IMR-90 (cell line): ENCODE measurements around the gene HSPB9. TPM values are rescaled to one million over a fixed set of nuclear protein-coding genes. Genes with fewer than 3 reads are reported as not detected.

Source experiments
- ATAC-seq: fragments of 200-7000 bp; cut with Tn5 transposase; 2 replicates; pipeline ENCODE4 v1.9.1; 2020; ENCODE audit warnings: low read depth, mild to moderate bottlenecking, moderate library complexity
- BruUV-seq: library from RNA; stranded (reverse); fragments of 400-500 nt; replicated peaks from 2 replicates; lab custom pipeline; 2021; lab: Mats Ljungman, UMichigan
- CTCF ChIA-PET: fragments of 300-600 bp; formaldehyde crosslinking; extraction: SDS; loops from one replicate; lab custom pipeline; 2021; ENCODE audit warnings: antibody characterized with exemption; lab: Yijun Ruan, JAX
- POLR2A ChIA-PET: fragments of 300-600 bp; sonication (Branson Sonifier 250); formaldehyde crosslinking; loops from one replicate; lab custom pipeline; 2022; ENCODE audit warnings: antibody characterized with exemption; ENCODE audit not compliant: unreplicated experiment; lab: Charles Lee
- DNase-seq: peaks from one replicate; pipeline ENCODE4 v3.0.0; 2013
- H2AFZ ChIP-seq: replicated peaks from 2 replicates; pipeline ENCODE3; 2013; ENCODE audit warnings: low read length, mild to moderate bottlenecking; ENCODE audit not compliant: poor library complexity
- H2AK5ac ChIP-seq: 2 replicates; pipeline ENCODE4 v1.6.1; 2013; ENCODE audit warnings: low read depth, low read length, inconsistent platforms
- H2AK9ac ChIP-seq: replicated peaks from 2 replicates; pipeline ENCODE3; 2013; ENCODE audit warnings: mild to moderate bottlenecking, low read depth, low read length, moderate library complexity; ENCODE audit not compliant: poor library complexity
- H2BK120ac ChIP-seq: 2 replicates; pipeline ENCODE4 v1.6.1; 2013; ENCODE audit warnings: low read depth, low read length, inconsistent platforms
- H2BK15ac ChIP-seq: 3 replicates; pipeline ENCODE4 v1.6.1; 2013; ENCODE audit warnings: low read depth, low read length, inconsistent platforms
- H2BK20ac ChIP-seq: 2 replicates; pipeline ENCODE4 v1.6.1; 2013; ENCODE audit warnings: low read depth, mild to moderate bottlenecking, inconsistent platforms, low read length, moderate library complexity
- H2BK5ac ChIP-seq: 2 replicates; pipeline ENCODE4 v1.6.1; 2013; ENCODE audit warnings: mild to moderate bottlenecking, low read depth, low read length, inconsistent platforms; ENCODE audit not compliant: poor library complexity, severe bottlenecking
- H3K14ac ChIP-seq: replicated peaks from 2 replicates; pipeline ENCODE4 v1.6.1; 2013; ENCODE audit warnings: low read depth, low read length, inconsistent platforms
- H3K18ac ChIP-seq: 2 replicates; pipeline ENCODE4 v1.6.1; 2013; ENCODE audit warnings: low read depth, low read length, control low read depth
- H3K23ac ChIP-seq: 2 replicates; pipeline ENCODE4 v1.6.1; 2013; ENCODE audit warnings: low read depth, low read length, inconsistent platforms
- H3K27ac ChIP-seq: 2 replicates; pipeline ENCODE4 v1.5.1; 2013; ENCODE audit warnings: mild to moderate bottlenecking, control low read depth, low read length; ENCODE audit not compliant: insufficient read depth
- H3K27me3 ChIP-seq: 2 replicates; pipeline ENCODE4 v1.6.1; 2013; ENCODE audit warnings: low read length; ENCODE audit not compliant: control insufficient read depth, insufficient read depth
- H3K36me3 ChIP-seq: 2 replicates; pipeline ENCODE4 v1.6.1; 2013; ENCODE audit warnings: low read length, mixed read lengths; ENCODE audit not compliant: control insufficient read depth, insufficient read depth
- H3K4ac ChIP-seq: 2 replicates; pipeline ENCODE4 v1.6.1; 2013; ENCODE audit warnings: low read depth, low read length, inconsistent platforms
- H3K4me1 ChIP-seq: 2 replicates; pipeline ENCODE4 v1.6.1; 2013; ENCODE audit warnings: low read length, mixed read lengths; ENCODE audit not compliant: control insufficient read depth, insufficient read depth
- H3K4me2 ChIP-seq: 2 replicates; pipeline ENCODE4 v1.6.1; 2013; ENCODE audit warnings: low read depth, mild to moderate bottlenecking, control low read depth, low read length, moderate library complexity
- H3K4me3 ChIP-seq: 2 replicates; pipeline ENCODE4 v1.5.1; 2013; ENCODE audit warnings: low read depth, mild to moderate bottlenecking, control low read depth, low read length, moderate library complexity; ENCODE audit not compliant: insufficient read depth
- H3K56ac ChIP-seq: 2 replicates; pipeline ENCODE4 v1.6.1; 2013; ENCODE audit warnings: low read length, inconsistent platforms; ENCODE audit not compliant: insufficient read depth; ENCODE audit errors: extremely low read depth
- H3K79me1 ChIP-seq, 2 experiments: 2 replicates each; pipeline ENCODE4 v1.6.1; 2013; ENCODE audit warnings: low read length in 2 of 2, inconsistent platforms in 1 of 2, low read depth in 1 of 2
- H3K9ac ChIP-seq: 2 replicates; pipeline ENCODE4 v1.6.1; 2013; ENCODE audit warnings: low read depth, low read length, control low read depth
- H3K9me1 ChIP-seq: 2 replicates; pipeline ENCODE4 v1.6.1; 2013; ENCODE audit warnings: low read length, inconsistent platforms; ENCODE audit not compliant: insufficient read depth
- H3K9me3 ChIP-seq: 2 replicates; pipeline ENCODE4 v1.6.1; 2013; ENCODE audit warnings: low read length; ENCODE audit not compliant: control insufficient read depth, insufficient read depth
- H4K20me1 ChIP-seq: 2 replicates; pipeline ENCODE4 v1.6.1; 2013; ENCODE audit warnings: low read length, inconsistent platforms; ENCODE audit not compliant: insufficient read depth
- H4K5ac ChIP-seq: 2 replicates; pipeline ENCODE4 v1.6.1; 2013; ENCODE audit warnings: mild to moderate bottlenecking, low read depth, low read length, control low read depth
- H4K8ac ChIP-seq, 2 experiments: 2 replicates each; pipeline ENCODE4 v1.6.1; 2013; ENCODE audit warnings: low read depth in 2 of 2, low read length in 2 of 2, control low read depth in 1 of 2, inconsistent platforms in 1 of 2
- H4K91ac ChIP-seq: 2 replicates; pipeline ENCODE4 v1.6.1; 2013; ENCODE audit warnings: low read depth, low read length, inconsistent platforms; ENCODE audit not compliant: insufficient read depth
- BHLHE40 ChIP-seq: fragments of 150-350 bp; IDR thresholded peaks from 2 replicates; pipeline ENCODE4 v1.6.1; 2016; ENCODE audit warnings: mild to moderate bottlenecking, low read depth, low read length
- CEBPB ChIP-seq: IDR thresholded peaks from 2 replicates; pipeline ENCODE4 v1.6.1; 2012; ENCODE audit warnings: low read depth, low read length, improper control_type of control experiment
- CHD1 ChIP-seq: IDR thresholded peaks from 2 replicates; pipeline ENCODE4 v1.6.1; 2012; ENCODE audit warnings: low read depth, low read length, improper control_type of control experiment
- MAZ ChIP-seq: IDR thresholded peaks from 2 replicates; pipeline ENCODE4 v1.6.1; 2012; ENCODE audit warnings: low read depth, mild to moderate bottlenecking, low read length, improper control_type of control experiment, moderate library complexity, borderline replicate concordance
- MXI1 ChIP-seq: IDR thresholded peaks from 2 replicates; pipeline ENCODE4 v1.6.1; 2012; ENCODE audit warnings: low read depth, mild to moderate bottlenecking, low read length, moderate library complexity, borderline replicate concordance
- RAD21 ChIP-seq: IDR thresholded peaks from 2 replicates; pipeline ENCODE4 v1.6.1; 2012; ENCODE audit warnings: low read length, improper control_type of control experiment
- RCOR1 ChIP-seq: IDR thresholded peaks from 2 replicates; pipeline ENCODE4 v1.6.1; 2012; ENCODE audit warnings: mild to moderate bottlenecking, low read length, improper control_type of control experiment; ENCODE audit not compliant: insufficient replicate concordance
- RFX5 ChIP-seq: IDR thresholded peaks from 2 replicates; pipeline ENCODE4 v1.8.0; 2012; ENCODE audit warnings: low read depth, mild to moderate bottlenecking, low read length, moderate library complexity
- WGBS, 2 experiments: methylation state at CpG; one replicate each; pipeline versions ENCODE4 v1.1.5 to v1.1.7; 2013; ENCODE audit warnings: missing lambda C conversion rate in 2 of 2; ENCODE audit not compliant: insufficient read length in 1 of 2; ENCODE audit errors: extremely low coverage in 2 of 2; 5-methylcytosine and 5-hydroxymethylcytosine counted together
- dilution Hi-C: fragments of 300-500 bp; cut with HindIII; formaldehyde crosslinking; loops from one replicate; pipeline ENCODE4 v1.14.3; 2018; ENCODE audit warnings: low sequenced_read_pairs; ENCODE audit not compliant: unreplicated experiment
- in situ Hi-C: fragments of 300-500 bp; cut with MboI; formaldehyde crosslinking; loops from 3 replicates; pipeline ENCODE4 v1.14.3; 2019; ENCODE audit warnings: low sequenced_read_pairs, inconsistent platforms, mixed read lengths
- intact Hi-C: fragments of 100-400 bp; cut with micrococcal nuclease; formaldehyde crosslinking; loops from 2 replicates; pipeline ENCODE4 v1.10.0; 2022
- polyA plus RNA-seq, 3 experiments: library from polyadenylated mRNA; depleted of rRNA; stranded (reverse); fragments of >200 nt; gene quantifications; 2 replicates each; pipeline ENCODE4 v1.2.3, GENCODE V29; 2012; ENCODE audit warnings: low replicate concordance in 1 of 3
- total RNA-seq: library from RNA; depleted of rRNA; stranded (reverse); fragments of >200 nt; gene quantifications from 2 replicates; pipeline ENCODE4 v1.2.3, GENCODE V29; 2012
- TF ChIP-seq, protein P1 (sequence below): conservative IDR thresholded peaks from 2 replicates; pipeline ENCODE4 v1.5.1; 2012; ENCODE audit warnings: mild to moderate bottlenecking, low read depth, low read length, improper control_type of control experiment

The HSPB9 gene
- total and polyA plus RNA-seq, 2 of the 4 experiments (the other 2 are of a cell fraction): not detected

DNA sequence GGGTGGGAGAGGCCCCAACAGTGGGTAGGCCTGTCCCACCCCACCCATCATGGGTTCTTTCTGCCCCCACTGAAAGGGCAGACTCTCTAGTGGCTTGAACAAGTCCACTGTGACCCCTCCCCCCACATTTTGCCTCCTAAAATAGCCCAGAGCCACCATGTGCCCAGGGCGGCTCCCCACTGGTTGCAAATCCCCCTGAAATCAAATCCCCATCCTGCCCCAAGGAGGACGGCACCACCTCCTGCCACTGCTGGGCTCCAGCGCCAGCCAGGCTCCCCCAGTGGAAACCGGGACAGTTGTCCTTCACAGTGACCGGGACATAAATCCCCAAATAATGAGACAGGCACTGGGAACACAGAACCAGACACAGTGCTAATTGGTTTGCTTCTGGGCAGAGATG lies 44.8 kb upstream of the HSPB9 start:
- Histone ChIP-seq H4K8ac (no peak overlapping the region), H3K9me1 (no peaks in the 10 kb centered on the region), H3K79me1 (no peaks in the 10 kb centered on the region), H3K23ac (no peak overlapping the region), H2BK5ac (no peak overlapping the region), H3K27ac (no peak overlapping the region), H3K4ac (no peak overlapping the region), H4K91ac (no peak overlapping the region), H3K27me3 (peaks cover 60% of the 10 kb centered on the region), H3K4me2 (no peak overlapping the region), H3K9me3 (no peaks in the 10 kb centered on the region), H3K56ac (no peak overlapping the region), H2BK20ac (no peak overlapping the region), H3K18ac (no peak overlapping the region), H3K14ac (no peak overlapping the region), H2BK120ac (no peak overlapping the region), H3K9ac (no peak overlapping the region), H3K36me3 (no peaks in the 10 kb centered on the region), H3K4me3 (no peak overlapping the region), H3K4me1 (no peaks in the 10 kb centered on the region), H4K5ac (no peak overlapping the region), H4K20me1 (no peaks in the 10 kb centered on the region), H2BK15ac (no peak overlapping the region), H2AK5ac (no peak overlapping the region), H2AFZ (peak overlapping the region; percentile 41), H2AK9ac (no peak overlapping the region)
- in situ Hi-C loops: no loop called here
- intact Hi-C loops: no loop called here
- ChIA-PET POLR2A (no interaction called here), CTCF (no interaction called here)
- no TSS peak for BruUV-seq
- ATAC-seq (no peak), DNase-seq (no peak)
- dilution Hi-C loops: no loop called here
- WGBS, 2 experiments: 89% methylated on average over 3 of the region's 5 CpGs; no CpG with 5 or more reads in 1 of the 2 experiments
- TF ChIP-seq BHLHE40: no peak
- no peak for TF ChIP-seq RAD21
- no peak for TF ChIP-seq MXI1
- TF ChIP-seq RFX5: no peak
- TF ChIP-seq, protein P1, sequence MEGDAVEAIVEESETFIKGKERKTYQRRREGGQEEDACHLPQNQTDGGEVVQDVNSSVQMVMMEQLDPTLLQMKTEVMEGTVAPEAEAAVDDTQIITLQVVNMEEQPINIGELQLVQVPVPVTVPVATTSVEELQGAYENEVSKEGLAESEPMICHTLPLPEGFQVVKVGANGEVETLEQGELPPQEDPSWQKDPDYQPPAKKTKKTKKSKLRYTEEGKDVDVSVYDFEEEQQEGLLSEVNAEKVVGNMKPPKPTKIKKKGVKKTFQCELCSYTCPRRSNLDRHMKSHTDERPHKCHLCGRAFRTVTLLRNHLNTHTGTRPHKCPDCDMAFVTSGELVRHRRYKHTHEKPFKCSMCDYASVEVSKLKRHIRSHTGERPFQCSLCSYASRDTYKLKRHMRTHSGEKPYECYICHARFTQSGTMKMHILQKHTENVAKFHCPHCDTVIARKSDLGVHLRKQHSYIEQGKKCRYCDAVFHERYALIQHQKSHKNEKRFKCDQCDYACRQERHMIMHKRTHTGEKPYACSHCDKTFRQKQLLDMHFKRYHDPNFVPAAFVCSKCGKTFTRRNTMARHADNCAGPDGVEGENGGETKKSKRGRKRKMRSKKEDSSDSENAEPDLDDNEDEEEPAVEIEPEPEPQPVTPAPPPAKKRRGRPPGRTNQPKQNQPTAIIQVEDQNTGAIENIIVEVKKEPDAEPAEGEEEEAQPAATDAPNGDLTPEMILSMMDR: no peak
- no peak for TF ChIP-seq CEBPB
- no peak for TF ChIP-seq CHD1
- no peak for TF ChIP-seq MAZ
- no peak for TF ChIP-seq RCOR1
